H9 (cell line): Measurements from ENCODE around the gene PRUNE2. TPM values are rescaled to one million over a fixed set of nuclear protein-coding genes. Genes with fewer than 3 reads are reported as not detected.

Experiments
- DNase-seq: peaks from one replicate; pipeline ENCODE4 v3.0.0-alpha.2; 2017
- H2AFZ ChIP-seq: one replicate; pipeline ENCODE4 v1.6.1; 2013; ENCODE audit warnings: mild to moderate bottlenecking, low read length, control low read depth, moderate library complexity
- H2AK5ac ChIP-seq: 2 replicates; pipeline ENCODE4 v1.6.1; 2013; ENCODE audit warnings: low read length, control low read depth, mixed read lengths; ENCODE audit not compliant: insufficient read length
- H2BK120ac ChIP-seq: one replicate; pipeline ENCODE4 v1.6.1; 2013; ENCODE audit warnings: low read depth, mild to moderate bottlenecking, low read length, control low read depth, inconsistent platforms; ENCODE audit not compliant: poor library complexity, severe bottlenecking
- H2BK12ac ChIP-seq: 2 replicates; pipeline ENCODE4 v1.6.1; 2013; ENCODE audit warnings: low read length, control low read depth, mixed read lengths, low read depth; ENCODE audit not compliant: insufficient read length
- H2BK15ac ChIP-seq: 2 replicates; pipeline ENCODE4 v1.6.1; 2013; ENCODE audit warnings: low read depth, low read length, control low read depth
- H2BK20ac ChIP-seq: one replicate; pipeline ENCODE4 v1.6.1; 2013; ENCODE audit warnings: low read depth, mild to moderate bottlenecking, low read length, control low read depth, inconsistent platforms; ENCODE audit not compliant: poor library complexity, severe bottlenecking
- H2BK5ac ChIP-seq: 2 replicates; pipeline ENCODE4 v1.6.1; 2013; ENCODE audit warnings: low read length, control low read depth, mixed read lengths; ENCODE audit not compliant: insufficient read length
- H3K14ac ChIP-seq: 2 replicates; pipeline ENCODE4 v1.6.1; 2013; ENCODE audit warnings: low read length, control low read depth; ENCODE audit not compliant: insufficient read depth
- H3K18ac ChIP-seq: 2 replicates; pipeline ENCODE4 v1.6.1; 2013; ENCODE audit warnings: low read depth, mild to moderate bottlenecking, mixed read lengths, low read length, control low read depth; ENCODE audit not compliant: insufficient read length
- H3K23ac ChIP-seq: 2 replicates; pipeline ENCODE4 v1.6.1; 2013; ENCODE audit warnings: low read length, control low read depth, mixed read lengths, low read depth; ENCODE audit not compliant: insufficient read length
- H3K23me2 ChIP-seq: 2 replicates; pipeline ENCODE4 v1.6.1; 2013; ENCODE audit warnings: low read depth, mild to moderate bottlenecking, mixed read lengths, low read length, control low read depth; ENCODE audit not compliant: insufficient read length, poor library complexity, severe bottlenecking
- H3K27ac ChIP-seq: 2 replicates; pipeline ENCODE4 v1.5.1; 2013; ENCODE audit warnings: low read length, control low read depth, mixed read lengths, low read depth; ENCODE audit not compliant: insufficient read length
- H3K27me3 ChIP-seq: 2 replicates; pipeline ENCODE4 v1.6.1; 2013; ENCODE audit warnings: low read length, control low read depth, inconsistent platforms; ENCODE audit not compliant: insufficient read depth
- H3K4ac ChIP-seq: 2 replicates; pipeline ENCODE4 v1.6.1; 2013; ENCODE audit warnings: low read depth, mild to moderate bottlenecking, control low read depth, inconsistent platforms, low read length, moderate library complexity
- H3K4me1 ChIP-seq: 2 replicates; pipeline ENCODE4 v1.6.1; 2013; ENCODE audit warnings: low read length, control low read depth, inconsistent platforms; ENCODE audit not compliant: insufficient read depth
- H3K4me2 ChIP-seq: 2 replicates; pipeline ENCODE4 v1.6.1; 2013; ENCODE audit warnings: low read length, control low read depth, mixed read lengths; ENCODE audit not compliant: insufficient read length, insufficient read depth
- H3K56ac ChIP-seq: 2 replicates; pipeline ENCODE4 v1.6.1; 2013; ENCODE audit warnings: low read depth, mild to moderate bottlenecking, mixed read lengths, low read length, control low read depth; ENCODE audit not compliant: insufficient read length
- H3K79me1 ChIP-seq: 2 replicates; pipeline ENCODE4 v1.6.1; 2013; ENCODE audit warnings: low read depth, mild to moderate bottlenecking, moderate library complexity, low read length, control low read depth, inconsistent platforms; ENCODE audit not compliant: insufficient read depth, poor library complexity, severe bottlenecking
- H3K79me2 ChIP-seq: 2 replicates; pipeline ENCODE4 v1.6.1; 2013; ENCODE audit warnings: low read length, control low read depth, inconsistent platforms; ENCODE audit not compliant: insufficient read depth
- H3K9ac ChIP-seq: 2 replicates; pipeline ENCODE4 v1.6.1; 2013; ENCODE audit warnings: low read length, control low read depth, mixed read lengths; ENCODE audit not compliant: insufficient read length; ENCODE audit errors: extremely low read depth
- H3K9me3 ChIP-seq: one replicate; pipeline ENCODE4 v1.6.1; 2013; ENCODE audit warnings: low read depth, low read length, inconsistent platforms; ENCODE audit not compliant: control insufficient read depth
- H3T11ph ChIP-seq: one replicate; pipeline ENCODE4 v1.6.1; 2013; ENCODE audit warnings: mild to moderate bottlenecking, low read length, control low read depth, inconsistent platforms
- H4K20me1 ChIP-seq: one replicate; pipeline ENCODE4 v1.6.1; 2013; ENCODE audit not compliant: control insufficient read depth, insufficient read length, insufficient read depth
- H4K5ac ChIP-seq: 2 replicates; pipeline ENCODE4 v1.6.1; 2013; ENCODE audit warnings: low read depth, mild to moderate bottlenecking, mixed read lengths, low read length, control low read depth; ENCODE audit not compliant: insufficient read length
- H4K8ac ChIP-seq: replicated peaks from 2 replicates; pipeline ENCODE4 v1.6.1; 2013; ENCODE audit warnings: low read length, control low read depth, mixed read lengths, low read depth; ENCODE audit not compliant: insufficient read length
- H4K91ac ChIP-seq: 2 replicates; pipeline ENCODE4 v1.6.1; 2013; ENCODE audit warnings: low read depth, mild to moderate bottlenecking, moderate library complexity, mixed read lengths, low read length, control low read depth; ENCODE audit not compliant: insufficient read length
- H3K27ac Mint-ChIP-seq, 3 experiments: 2 replicates in 2 of 3; 3 replicates in 1 of 3; pipeline ENCODE4 v1.8.0; 2020 to 2021; ENCODE audit warnings: mixed read lengths in 3 of 3, mild to moderate bottlenecking in 1 of 3, moderate library complexity in 1 of 3
- H3K27me3 Mint-ChIP-seq: 2 replicates; pipeline ENCODE4 v1.8.0; 2021; ENCODE audit warnings: low read depth, mild to moderate bottlenecking, moderate library complexity, mixed read lengths
- H3K36me3 Mint-ChIP-seq, 3 experiments: 2 replicates in 2 of 3; 3 replicates in 1 of 3; pipeline ENCODE4 v1.8.0; 2020 to 2021; ENCODE audit warnings: low read depth in 3 of 3, mixed read lengths in 3 of 3; ENCODE audit not compliant: insufficient read depth in 1 of 3
- H3K4me1 Mint-ChIP-seq, 2 experiments: 2 replicates each; pipeline ENCODE4 v1.8.0; 2020; ENCODE audit warnings: mixed read lengths in 2 of 2
- H3K4me3 Mint-ChIP-seq, 2 experiments: 2 replicates in 1 of 2; 3 replicates in 1 of 2; pipeline ENCODE4 v1.8.0; 2020 to 2021; ENCODE audit warnings: mild to moderate bottlenecking in 2 of 2, mixed read lengths in 2 of 2, moderate library complexity in 1 of 2
- H3K9me3 Mint-ChIP-seq, 2 experiments: 2 replicates in 1 of 2; 3 replicates in 1 of 2; pipeline ENCODE4 v1.8.0; 2020; ENCODE audit warnings: mild to moderate bottlenecking in 2 of 2, mixed read lengths in 2 of 2, moderate library complexity in 1 of 2
- WGBS: extraction: QIAGEN DNeasy Blood & Tissue Kit; methylation state at CpG from one replicate; pipeline ENCODE4 v1.1.7; 2013; ENCODE audit warnings: missing lambda C conversion rate, low lambda C conversion rate, mixed read lengths; ENCODE audit not compliant: insufficient read length; ENCODE audit errors: extremely low coverage; 5-methylcytosine and 5-hydroxymethylcytosine counted together
- total RNA-seq: library from RNA; stranded (reverse); gene quantifications from 2 replicates; pipeline ENCODE4 v1.2.1, GENCODE V29; 2021
- TF ChIP-seq, protein P1 (sequence below): fragments of 200-600 bp; sonication (generic); conservative IDR thresholded peaks from 3 replicates; pipeline ENCODE4 v1.8.0; 2021; ENCODE audit warnings: antibody characterized with exemption, mild to moderate bottlenecking

The PRUNE2 gene
- total RNA-seq, 1 experiment from 2014 or later, result 12.1 TPM

DNA sequence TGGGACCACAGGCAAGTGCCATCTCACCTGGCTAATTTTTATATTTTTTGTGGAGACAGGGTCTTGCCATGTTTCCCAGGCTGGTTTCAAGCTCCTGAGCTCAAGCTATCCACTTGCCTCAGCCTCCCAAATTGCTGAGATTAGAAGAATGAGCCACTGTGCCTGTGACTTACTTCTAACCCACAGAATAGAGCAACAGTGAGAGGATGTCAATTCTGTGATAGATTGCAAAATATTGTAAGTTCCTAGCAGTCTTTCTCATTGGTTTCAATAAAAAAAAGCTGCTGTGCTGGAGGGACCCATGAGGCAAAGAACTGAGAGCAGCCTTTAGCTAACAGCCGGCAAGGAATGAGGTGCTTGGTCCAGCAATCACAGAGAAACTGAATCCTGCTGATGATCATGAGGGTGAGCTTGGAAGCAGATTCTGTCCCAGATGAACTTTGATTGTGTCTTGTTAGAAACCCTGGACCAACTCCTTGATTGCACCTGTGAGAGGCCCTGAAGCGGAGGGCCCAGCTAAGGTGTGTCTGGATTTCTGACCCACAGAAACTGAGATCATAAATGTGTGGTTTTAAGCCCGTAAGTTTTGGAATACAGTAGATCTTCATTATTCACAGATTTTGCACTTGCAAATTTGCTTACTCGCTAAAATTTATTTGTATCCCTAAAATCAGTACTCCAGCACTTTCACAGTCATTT, 297.2 kb downstream of the PRUNE2 start:
- no peak overlapping the region for H3K4me3 Mint-ChIP-seq
- H2BK15ac ChIP-seq, result no peak overlapping the region
- no peaks in the 10 kb centered on the region for H4K20me1 ChIP-seq
- no peak overlapping the region for H2BK20ac ChIP-seq
- H3K36me3 Mint-ChIP-seq, result peaks cover 0 to 8% (median 0%) of the 10 kb centered on the region in 3 experiments; a peak in 2 of 7 replicates
- H3K9me3 ChIP-seq, result no peaks in the 10 kb centered on the region
- no peak overlapping the region for H2AFZ ChIP-seq
- H3K18ac ChIP-seq, result no peak overlapping the region
- no peak overlapping the region for H4K91ac ChIP-seq
- H3K4ac ChIP-seq, result no peak overlapping the region
- H3K56ac ChIP-seq, result no peak overlapping the region
- H3K23ac ChIP-seq, result no peak overlapping the region
- H3K4me1 Mint-ChIP-seq, result peaks cover 0 to 3% of the 10 kb centered on the region in 2 experiments; a peak in 2 of 4 replicates
- no peak overlapping the region for H3K27ac ChIP-seq
- H3K9me3 Mint-ChIP-seq, result no peaks in the 10 kb centered on the region
- no peak overlapping the region for H3K4me2 ChIP-seq
- no peaks in the 10 kb centered on the region for H3K79me1 ChIP-seq
- no peak overlapping the region for H2BK12ac ChIP-seq
- H2BK120ac ChIP-seq, result no peak overlapping the region
- no peaks in the 10 kb centered on the region for H3K27me3 ChIP-seq
- no peaks in the 10 kb centered on the region for H3K23me2 ChIP-seq
- H4K5ac ChIP-seq, result no peak overlapping the region
- DNase-seq, result no peak
- TF ChIP-seq, protein P1, sequence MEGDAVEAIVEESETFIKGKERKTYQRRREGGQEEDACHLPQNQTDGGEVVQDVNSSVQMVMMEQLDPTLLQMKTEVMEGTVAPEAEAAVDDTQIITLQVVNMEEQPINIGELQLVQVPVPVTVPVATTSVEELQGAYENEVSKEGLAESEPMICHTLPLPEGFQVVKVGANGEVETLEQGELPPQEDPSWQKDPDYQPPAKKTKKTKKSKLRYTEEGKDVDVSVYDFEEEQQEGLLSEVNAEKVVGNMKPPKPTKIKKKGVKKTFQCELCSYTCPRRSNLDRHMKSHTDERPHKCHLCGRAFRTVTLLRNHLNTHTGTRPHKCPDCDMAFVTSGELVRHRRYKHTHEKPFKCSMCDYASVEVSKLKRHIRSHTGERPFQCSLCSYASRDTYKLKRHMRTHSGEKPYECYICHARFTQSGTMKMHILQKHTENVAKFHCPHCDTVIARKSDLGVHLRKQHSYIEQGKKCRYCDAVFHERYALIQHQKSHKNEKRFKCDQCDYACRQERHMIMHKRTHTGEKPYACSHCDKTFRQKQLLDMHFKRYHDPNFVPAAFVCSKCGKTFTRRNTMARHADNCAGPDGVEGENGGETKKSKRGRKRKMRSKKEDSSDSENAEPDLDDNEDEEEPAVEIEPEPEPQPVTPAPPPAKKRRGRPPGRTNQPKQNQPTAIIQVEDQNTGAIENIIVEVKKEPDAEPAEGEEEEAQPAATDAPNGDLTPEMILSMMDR, result no peak
- H3K14ac ChIP-seq, result no peak overlapping the region
- no peak overlapping the region for H3T11ph ChIP-seq
- H3K79me2 ChIP-seq, result no peaks in the 10 kb centered on the region
- H3K4me1 ChIP-seq, result no peaks in the 10 kb centered on the region
- no peak overlapping the region for H3K9ac ChIP-seq
- H2BK5ac ChIP-seq, result no peak overlapping the region
- H4K8ac ChIP-seq, result no peak overlapping the region
- whole genome bisulfite sequencing, result no CpG with 5 or more reads among the region's 4 CpGs
- H3K27me3 Mint-ChIP-seq, result no peaks in the 10 kb centered on the region
- H3K27ac Mint-ChIP-seq, result no peak overlapping the region; a peak in 1 of 7 replicates
- no peak overlapping the region for H2AK5ac ChIP-seq
